K562 (cell line): ENCODE results near the gene KAT2B. TPM values are rescaled to one million over a fixed set of nuclear protein-coding genes. Genes with fewer than 3 reads are reported as not detected.

Experiments used
- ATAC-seq: fragments of 200-7000 bp; cut with Tn5 transposase; 3 replicates; pipeline ENCODE4 v1.9.1; 2020; ENCODE audit warnings: moderate library complexity
- BruUV-seq: library from RNA; stranded (reverse); fragments of 400-500 nt; replicated peaks from 2 replicates; lab custom pipeline; 2021; lab: Mats Ljungman, UMichigan
- CTCF ChIA-PET: fragments of 300-600 bp; formaldehyde crosslinking; extraction: SDS; loops from one replicate; lab custom pipeline; 2021; ENCODE audit warnings: low intra/inter-chr PET ratio; lab: Yijun Ruan, JAX
- POLR2A ChIA-PET: fragments of 300-600, 350-650 bp; sonication (Branson Sonifier 250); formaldehyde crosslinking; extraction: SDS; loops from one replicate; lab custom pipeline; 2021; ENCODE audit warnings: antibody characterized with exemption, inconsistent platforms; lab: Yijun Ruan, JAX
- DNase-seq, 4 experiments: peaks; one replicate each; pipeline versions ENCODE4 v3.0.0 to v3.0.0-alpha.2; 2011 to 2018; ENCODE audit warnings: low spot score in 3 of 4, mixed read lengths in 3 of 4; ENCODE audit errors: extremely low read depth in 1 of 4
- FAIRE-seq: peaks from 2 replicates; lab custom pipeline; 2011; peaks lifted over from hg19 to GRCh38; lab: Jason Lieb, UNC
- H2AFZ ChIP-seq: 2 replicates; pipeline ENCODE4 v1.6.0; 2011; ENCODE audit warnings: low read depth, low read length, control low read depth, inconsistent platforms
- H3K27ac ChIP-seq: fragments of 200-600 bp; 3 replicates; pipeline ENCODE4 v1.8.0; 2011; ENCODE audit warnings: low read depth, mild to moderate bottlenecking, control low read depth, inconsistent platforms, low read length, moderate library complexity, mixed read lengths; ENCODE audit errors: extremely low read depth
- H3K27me3 ChIP-seq, 2 experiments: fragments of 300-600 bp in 1 of 2; 2 replicates in 1 of 2; 3 replicates in 1 of 2; pipeline versions ENCODE4 v1.6.0 to v1.8.0; 2011; ENCODE audit warnings: inconsistent platforms in 2 of 2, low read length in 2 of 2, mild to moderate bottlenecking in 1 of 2, mixed read lengths in 1 of 2, moderate library complexity in 1 of 2; ENCODE audit not compliant: control insufficient read depth in 2 of 2, insufficient read depth in 2 of 2
- H3K36me3 ChIP-seq: fragments of 300-600 bp; 3 replicates; pipeline ENCODE4 v1.8.0; 2011; ENCODE audit warnings: mild to moderate bottlenecking, low read length, inconsistent platforms; ENCODE audit not compliant: control insufficient read depth, insufficient read depth
- H3K4me1 ChIP-seq, 2 experiments: fragments of 200-600 bp in 1 of 2; replicated peaks in 1 of 2; 2 replicates in 1 of 2; 3 replicates in 1 of 2; pipeline versions ENCODE4 v1.5.1 to v1.8.0; 2011; ENCODE audit warnings: inconsistent platforms in 2 of 2, low read length in 2 of 2, mild to moderate bottlenecking in 1 of 2, mixed read lengths in 1 of 2, moderate library complexity in 1 of 2; ENCODE audit not compliant: control insufficient read depth in 2 of 2, insufficient read depth in 2 of 2
- H3K4me2 ChIP-seq: 2 replicates; pipeline ENCODE4 v1.6.1; 2011; ENCODE audit warnings: low read length, control low read depth, inconsistent platforms, mixed read lengths; ENCODE audit not compliant: insufficient read depth
- H3K4me3 ChIP-seq: fragments of 200-600 bp; sonication (generic), shearing (Covaris generic); 2 replicates; pipeline ENCODE4 v1.5.1; 2016; ENCODE audit warnings: control low read depth, inconsistent platforms
- H3K79me2 ChIP-seq: fragments of 200-600 bp; 3 replicates; pipeline ENCODE4 v1.8.0; 2011; ENCODE audit warnings: low read length, inconsistent platforms; ENCODE audit not compliant: control insufficient read depth, insufficient read depth
- H3K9ac ChIP-seq, 2 experiments: 2 replicates each; pipeline versions ENCODE4 v1.6.0 to v1.6.1; 2011; ENCODE audit warnings: low read depth in 2 of 2, low read length in 2 of 2, control low read depth in 1 of 2, inconsistent platforms in 1 of 2, mild to moderate bottlenecking in 1 of 2, mixed read lengths in 1 of 2; ENCODE audit not compliant: insufficient read depth in 1 of 2
- H3K9me1 ChIP-seq: one replicate; pipeline ENCODE4 v1.6.0; 2011; ENCODE audit warnings: inconsistent platforms, mild to moderate bottlenecking, low read length, moderate library complexity; ENCODE audit not compliant: control insufficient read depth, insufficient read depth
- H3K9me3 ChIP-seq: replicated peaks from 2 replicates; pipeline ENCODE4 v1.5.1; 2011; ENCODE audit warnings: low read depth, low read length, inconsistent platforms; ENCODE audit not compliant: control insufficient read depth, insufficient read depth
- H4K20me1 ChIP-seq: replicated peaks from 2 replicates; pipeline ENCODE4 v1.6.1; 2011; ENCODE audit warnings: low read length, inconsistent platforms, mixed read lengths; ENCODE audit not compliant: control insufficient read depth, insufficient read depth
- NR2C1 ChIP-seq, 2 experiments: fragments of 450-650 bp; IDR thresholded peaks; 2 replicates each; pipeline ENCODE4 v1.6.1; 2017; ENCODE audit warnings: mild to moderate bottlenecking in 2 of 2, antibody characterized with exemption in 1 of 2, inconsistent platforms in 1 of 2, missing compliant biosample characterization in 1 of 2, missing genetic modification characterization in 1 of 2
- RBM25 ChIP-seq: fragments of 200-400 bp; formaldehyde crosslinking; IDR thresholded peaks from 2 replicates; pipeline ENCODE4 v1.6.1; 2018; ENCODE audit warnings: low read length, low read depth, moderate library complexity; ENCODE audit not compliant: severe bottlenecking
- whole genome bisulfite sequencing: fragments of 100-300 bp; shearing (Covaris generic); methylation state at CpG from one replicate; pipeline ENCODE4 v1.1.6; 2016; ENCODE audit warnings: low coverage, mixed read lengths; ENCODE audit not compliant: insufficient coverage; ENCODE audit errors: missing lambda C conversion rate; 5-methylcytosine and 5-hydroxymethylcytosine counted together
- in situ Hi-C: fragments of 300-500 bp; cut with MboI; formaldehyde crosslinking; loops from 4 replicates; pipeline ENCODE4 v1.15.0; 2018; ENCODE audit warnings: inconsistent platforms, mixed read lengths
- intact Hi-C: fragments of 100-400 bp; cut with micrococcal nuclease; formaldehyde crosslinking; loops from 2 replicates; pipeline ENCODE4 v1.14.2; 2022
- polyA plus RNA-seq, 8 experiments: library from polyadenylated mRNA; depleted of rRNA in 4 of 8; stranded (reverse) in 5 of 8; unstranded in 3 of 8; fragments of >200 nt; fragmentation: Nextera tagmentation in 2 of 8; fragmentation: Illumina TruSeq in 1 of 8; extraction: Ambion mirVana in 2 of 8; extraction: Trizol in 1 of 8; gene quantifications; 2 replicates each; pipeline versions ENCODE4 v1.2.1 to v1.2.3, GENCODE V29; 2011 to 2014; ENCODE audit warnings: inconsistent platforms in 1 of 8, missing spikeins in 1 of 8
- total RNA-seq, 7 experiments: library from RNA; depleted of rRNA in 6 of 7; stranded (reverse); fragments of >200 nt in 6 of 7; fragmentation: Illumina TruSeq in 2 of 7; extraction: Trizol in 2 of 7; gene quantifications; 2 replicates each; pipeline versions ENCODE4 v1.2.1 to v1.2.3, GENCODE V29; 2011 to 2021; ENCODE audit warnings: low replicate concordance in 1 of 7
- TF ChIP-seq, protein P1 (sequence below): fragments of 450-650 bp; IDR thresholded peaks from 2 replicates; pipeline ENCODE4 v1.6.1; 2016

KAT2B gene
- total and polyA plus RNA-seq, 9 of the 15 experiments (the other 6 are each of a cell fraction or from before 2014, with no cell fraction given): 3.3 to 14.9 (median 12.2) TPM

DNA sequence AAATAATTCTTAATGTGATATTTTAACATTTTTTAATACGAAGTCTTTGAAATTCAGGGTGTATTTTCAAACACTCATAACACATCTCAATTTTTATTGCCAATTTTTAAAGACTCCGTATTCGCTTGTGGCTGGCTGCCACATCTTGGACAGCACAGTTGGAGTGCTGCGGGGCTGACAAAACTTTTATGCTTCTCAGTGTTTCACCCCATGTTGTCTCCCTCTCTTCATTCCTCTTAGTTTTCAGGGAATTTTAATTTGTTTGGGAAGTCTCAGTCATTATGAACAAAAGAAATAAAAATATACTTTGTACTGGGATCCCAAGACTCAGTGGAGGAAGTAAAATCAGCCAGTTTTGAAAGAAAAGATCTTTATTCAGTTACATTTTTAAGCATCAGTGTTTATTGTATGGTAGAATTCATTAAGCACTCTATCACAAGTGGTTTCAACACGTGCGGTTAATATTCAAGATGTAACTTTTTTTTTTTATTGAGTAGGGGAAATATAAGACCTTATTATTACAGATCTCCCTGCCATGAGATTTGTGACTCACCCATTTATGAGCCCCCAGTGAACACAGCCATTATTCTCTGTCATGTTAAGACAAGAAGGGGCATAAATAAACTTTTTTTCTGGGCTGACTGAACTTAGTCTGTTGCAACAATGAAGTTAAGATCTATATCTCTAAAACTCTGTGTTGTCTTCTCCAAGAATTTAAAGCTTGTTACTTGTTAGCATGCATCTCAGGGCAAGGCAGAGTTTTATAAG is 26.8 kb downstream of the KAT2B start (continued):
- TF ChIP-seq RBM25: no peak
- TF ChIP-seq, all 486 proteins: peak for 5

- Histone ChIP-seq H3K79me2 (peaks cover 35% of the 10 kb centered on the region; the same call in 2 of the 3 replicates), H3K9me1 (no peaks in the 10 kb centered on the region), H3K9ac (no peak overlapping the region), H3K27me3 (no peaks in the 10 kb centered on the region), H3K4me2 (no peak overlapping the region), H3K36me3 (no peaks in the 10 kb centered on the region), H2AFZ (no peak overlapping the region), H3K27ac (no peak overlapping the region), H3K4me1 (peaks cover 0 to 31% of the 10 kb centered on the region in 2 experiments; a peak in 4 of 5 replicates), H4K20me1 (peaks cover 7% of the 10 kb centered on the region; the same call in 1 of the 2 replicates), H3K4me3 (no peak overlapping the region), H3K9me3 (no peaks in the 10 kb centered on the region)
- in situ Hi-C loops (no loop called here), intact Hi-C loops (no loop called here)
- 55% methylated on average over 3 of the region's 3 CpGs for WGBS
- FAIRE-seq: no peak
- DNase-seq: no peak
- no peak for ATAC-seq
- ChIA-PET CTCF (no interaction called here), POLR2A (no interaction called here)
- TF ChIP-seq NR2C1 (IDR thresholded peaks at IDR 0.05) (no peak), NR2C1 (tag; IDR thresholded peaks at IDR 0.05) (no peak)
- TF ChIP-seq, protein P1, sequence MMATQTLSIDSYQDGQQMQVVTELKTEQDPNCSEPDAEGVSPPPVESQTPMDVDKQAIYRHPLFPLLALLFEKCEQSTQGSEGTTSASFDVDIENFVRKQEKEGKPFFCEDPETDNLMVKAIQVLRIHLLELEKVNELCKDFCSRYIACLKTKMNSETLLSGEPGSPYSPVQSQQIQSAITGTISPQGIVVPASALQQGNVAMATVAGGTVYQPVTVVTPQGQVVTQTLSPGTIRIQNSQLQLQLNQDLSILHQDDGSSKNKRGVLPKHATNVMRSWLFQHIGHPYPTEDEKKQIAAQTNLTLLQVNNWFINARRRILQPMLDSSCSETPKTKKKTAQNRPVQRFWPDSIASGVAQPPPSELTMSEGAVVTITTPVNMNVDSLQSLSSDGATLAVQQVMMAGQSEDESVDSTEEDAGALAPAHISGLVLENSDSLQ: 0 out of 2 replicates have a peak, but pooled peaks have one; percentile 20
- BruUV-seq: no TSS peak
Measured at GRCh38 chr3:20068512-20069177, 28.4 kb downstream of the KAT2B start.
